HPDE6-E6E7 (cell line): ENCODE measurements around the gene BFSP1.

Experiments
- DNase-seq: peaks from one replicate; pipeline ENCODE4 v3.0.0; 2011; ENCODE audit warnings: missing footprints; ENCODE audit errors: extremely low spot score

Gene BFSP1

DNA sequence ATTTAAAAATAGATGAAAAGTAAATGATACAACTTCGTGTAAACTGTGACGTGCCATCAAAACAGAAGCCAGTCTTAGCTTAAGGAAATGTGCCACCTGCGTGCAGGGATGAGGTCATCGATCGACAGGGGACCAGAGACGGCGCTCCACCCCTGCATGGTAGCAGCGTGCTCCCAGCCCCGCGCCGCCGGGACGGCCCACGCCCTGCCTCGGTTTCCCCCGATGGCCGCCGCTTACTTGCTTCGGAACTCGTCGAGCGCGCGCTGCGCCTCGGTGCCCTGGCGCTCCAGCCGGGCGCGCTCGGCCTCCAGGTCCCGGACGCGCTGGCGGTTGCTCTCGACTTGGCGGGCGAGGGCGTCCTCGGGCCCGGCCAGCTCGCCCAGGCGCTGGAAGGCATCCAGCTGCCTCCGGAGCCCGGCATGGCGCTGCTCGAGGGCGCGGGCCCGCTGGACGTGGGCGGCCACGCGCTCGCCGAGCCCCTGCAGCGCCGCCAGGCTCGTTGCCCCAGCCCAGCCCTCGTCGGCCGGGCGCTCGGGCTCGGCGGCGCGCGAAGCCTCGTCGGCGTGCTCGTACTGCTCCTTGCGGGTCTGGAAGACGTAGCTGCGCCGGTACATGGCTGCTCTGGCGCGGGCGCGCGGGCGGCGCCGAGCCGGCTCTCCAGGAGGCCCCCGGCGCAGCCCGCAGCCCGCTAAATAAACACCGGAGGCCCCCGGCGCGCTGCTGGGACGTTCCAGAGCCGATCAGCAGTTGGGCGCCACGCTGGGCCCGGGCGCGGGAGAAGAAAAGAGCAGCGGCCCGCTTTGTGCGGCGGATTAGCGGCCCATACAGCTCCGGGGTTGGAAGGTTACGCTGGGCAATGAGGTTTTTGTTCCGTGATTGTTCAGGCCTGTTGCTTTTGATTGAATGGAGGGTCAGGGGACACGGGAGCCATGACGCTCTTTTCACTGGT is at the start of gene BFSP1:
Gene BFSP1, minus strand, starts transcription at position 664 of the 949 bp plus-strand sequence. Its CDS starts 50 bp downstream, at position 614.
- peak; percentile 57 for DNase-seq

DNA sequence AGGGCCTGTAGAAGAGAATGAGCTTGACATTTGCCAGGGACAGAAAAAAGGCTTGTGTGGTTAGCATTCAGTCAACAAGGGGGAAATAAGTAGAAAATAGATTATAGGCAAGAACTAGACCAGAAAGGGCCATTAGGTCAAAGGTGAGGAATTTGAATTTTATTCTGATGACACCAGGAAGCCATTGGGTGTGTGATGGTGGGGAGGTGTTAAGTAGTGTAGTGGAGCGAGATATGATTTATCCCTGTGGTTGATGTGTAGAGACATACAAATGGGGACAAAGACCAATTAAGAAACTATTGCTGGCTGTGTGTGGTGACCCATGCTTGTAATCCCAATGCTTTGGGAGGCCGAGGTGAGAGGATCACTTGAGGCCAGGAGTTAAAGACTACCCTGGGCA is 49.7 kb upstream of the BFSP1 start:
- no peak for DNase-seq

DNA sequence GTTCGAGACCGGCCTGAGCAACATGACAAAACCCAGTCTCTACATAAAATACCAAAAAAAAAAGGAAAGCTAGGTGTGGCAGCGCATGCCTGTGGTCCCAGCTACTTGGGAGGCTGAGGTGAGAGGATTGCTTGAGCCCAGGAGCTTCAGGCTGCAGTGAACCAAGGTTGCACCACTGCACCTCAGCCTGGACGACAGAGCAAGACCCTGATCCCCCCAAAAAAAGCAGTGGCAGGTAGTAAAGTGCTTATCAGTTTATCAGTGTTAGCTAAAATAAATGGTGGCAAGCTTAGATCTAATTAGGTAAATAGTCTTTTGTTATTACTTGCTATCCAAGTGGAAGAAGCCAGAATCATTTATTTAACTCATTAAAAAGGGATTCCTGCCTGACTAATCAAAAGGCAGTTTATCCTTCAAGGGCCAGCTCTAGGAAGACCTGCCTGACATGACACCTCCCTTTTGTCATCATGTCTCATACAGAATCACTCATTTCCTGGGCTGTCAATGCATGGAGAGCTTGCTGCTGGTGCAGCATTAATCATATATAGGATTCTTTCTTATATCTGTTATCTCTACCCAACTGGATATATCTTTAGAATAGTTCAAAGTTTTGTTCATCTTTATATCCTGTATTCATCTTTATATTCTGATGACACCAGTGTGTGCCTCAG is 48.3 kb upstream of the BFSP1 start:
- DNase-seq = peak; percentile 53

DNA sequence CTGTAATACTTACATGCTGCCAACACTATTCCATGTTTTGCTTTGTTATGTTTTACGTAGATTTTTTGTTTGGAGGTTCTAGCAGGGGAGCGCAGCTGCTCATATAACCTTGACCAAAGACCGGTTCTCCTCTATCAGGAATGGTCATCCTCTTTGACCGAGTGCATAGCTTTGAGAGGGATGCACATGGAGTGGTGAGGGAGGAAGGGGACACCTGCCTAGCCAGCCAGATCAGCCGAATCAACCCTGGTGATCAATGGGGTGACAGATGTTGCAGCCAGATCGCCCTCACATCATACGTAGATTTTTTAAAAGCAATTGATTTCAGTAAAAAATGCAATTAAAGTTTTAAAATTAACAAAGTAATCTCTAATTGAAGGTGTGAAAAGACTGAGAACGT is 45.0 kb upstream of the BFSP1 start:
- no peak for DNase-seq

DNA sequence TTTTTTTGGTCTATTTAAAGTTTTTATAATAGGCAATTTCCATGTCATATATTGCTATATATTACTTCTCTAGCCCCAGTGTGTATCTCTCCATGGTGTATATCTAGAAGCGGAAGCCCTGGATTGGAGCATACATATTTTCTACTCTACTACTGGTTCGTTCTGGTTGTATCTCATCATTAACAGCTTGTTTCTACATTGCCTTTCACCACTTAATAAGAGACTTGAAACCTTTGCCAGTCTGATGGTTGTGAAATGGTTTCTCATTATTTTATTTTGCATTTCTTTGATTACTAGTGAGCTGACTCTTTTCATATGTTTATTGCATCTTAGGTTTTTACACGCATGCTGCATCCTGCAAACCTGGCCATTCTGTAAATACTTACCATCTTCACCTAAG is 42.3 kb upstream of the BFSP1 start:
- no peak for DNase-seq

DNA sequence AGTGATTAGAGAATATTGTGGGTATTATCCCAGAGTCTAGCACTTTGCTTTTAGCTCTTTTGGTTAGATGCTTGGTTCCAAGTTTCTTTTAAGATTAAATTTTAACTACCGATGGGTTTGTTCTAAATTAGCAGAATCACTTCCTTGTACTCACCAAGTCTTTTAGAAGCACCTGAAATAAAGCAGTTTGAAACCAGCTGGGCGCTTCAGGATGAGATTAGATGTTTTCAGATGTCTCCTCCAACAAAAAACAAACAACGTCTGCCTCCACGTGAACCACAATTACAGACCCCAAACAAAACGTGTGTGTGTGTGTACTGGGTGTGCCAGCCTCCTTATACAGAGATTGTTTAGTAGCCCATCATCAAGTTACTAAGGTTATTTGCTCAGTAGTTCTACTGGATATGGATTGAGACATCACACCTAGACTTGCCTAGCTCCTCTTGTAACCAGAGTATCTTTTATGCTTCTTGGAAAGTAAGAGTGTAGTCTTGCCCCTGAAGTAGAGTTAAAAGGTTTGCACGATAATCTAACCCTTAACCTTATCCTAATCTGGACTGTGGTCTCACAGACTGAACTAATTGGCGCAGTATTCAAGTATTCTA is 41.0 kb upstream of the BFSP1 start:
- DNase-seq = no peak

DNA sequence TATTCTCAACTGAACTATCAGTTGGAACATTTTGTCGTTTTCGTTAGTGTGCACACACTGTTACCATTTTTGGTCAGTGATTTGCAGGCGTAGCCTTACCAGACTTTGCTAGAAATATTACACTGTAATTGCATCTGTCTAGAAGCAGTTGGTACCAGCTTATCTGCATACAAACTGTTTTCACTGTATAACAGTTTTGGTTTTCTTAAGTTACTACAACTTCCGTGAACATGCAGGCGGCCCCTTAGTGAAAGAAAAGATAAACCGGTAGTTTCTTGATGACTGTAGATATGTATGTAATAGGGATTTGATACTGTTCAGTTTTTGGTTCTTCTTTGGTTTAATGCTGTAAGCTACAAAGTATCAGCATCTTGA is 40.0 kb upstream of the BFSP1 start:
- no peak for DNase-seq

DNA sequence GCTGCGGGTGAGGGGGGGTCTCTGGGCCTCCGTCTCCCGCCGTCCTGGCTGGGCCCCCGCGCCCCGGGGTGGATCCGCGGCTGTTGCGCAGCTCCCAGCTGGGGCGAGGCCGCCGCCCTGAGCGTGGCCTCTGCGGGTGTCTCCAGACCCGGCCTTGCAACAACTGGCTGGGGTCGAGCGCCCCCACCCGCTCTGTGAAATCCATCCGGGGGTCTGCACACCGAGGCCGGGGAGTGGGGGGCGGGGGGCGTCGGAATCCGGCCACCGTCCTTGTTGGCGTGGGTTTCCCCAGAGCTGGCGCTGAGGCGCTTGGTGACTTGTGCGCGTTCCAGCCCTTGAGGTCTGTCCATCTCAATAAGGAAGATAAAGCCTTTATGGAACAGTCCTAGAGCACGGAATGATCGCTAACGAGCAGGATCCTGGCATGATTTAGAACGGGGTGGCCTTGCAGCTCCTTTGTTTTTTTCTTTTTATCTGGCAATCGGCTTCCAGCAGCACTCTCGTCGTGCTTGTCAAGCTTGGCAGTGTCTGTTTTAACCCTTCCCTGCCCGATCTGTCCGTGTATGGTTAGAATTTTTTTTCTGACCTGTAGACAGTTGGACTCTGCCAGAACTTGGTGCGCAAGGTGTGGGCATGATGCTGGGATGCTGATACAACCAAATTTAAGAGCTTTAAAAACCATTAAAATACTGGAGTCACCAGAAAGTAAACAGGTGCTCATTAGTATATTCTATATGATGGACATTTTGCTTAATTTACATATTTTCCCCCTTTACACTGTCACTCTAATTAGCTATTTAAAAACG is 39.4 kb upstream of the BFSP1 start:
- DNase-seq = no peak

DNA sequence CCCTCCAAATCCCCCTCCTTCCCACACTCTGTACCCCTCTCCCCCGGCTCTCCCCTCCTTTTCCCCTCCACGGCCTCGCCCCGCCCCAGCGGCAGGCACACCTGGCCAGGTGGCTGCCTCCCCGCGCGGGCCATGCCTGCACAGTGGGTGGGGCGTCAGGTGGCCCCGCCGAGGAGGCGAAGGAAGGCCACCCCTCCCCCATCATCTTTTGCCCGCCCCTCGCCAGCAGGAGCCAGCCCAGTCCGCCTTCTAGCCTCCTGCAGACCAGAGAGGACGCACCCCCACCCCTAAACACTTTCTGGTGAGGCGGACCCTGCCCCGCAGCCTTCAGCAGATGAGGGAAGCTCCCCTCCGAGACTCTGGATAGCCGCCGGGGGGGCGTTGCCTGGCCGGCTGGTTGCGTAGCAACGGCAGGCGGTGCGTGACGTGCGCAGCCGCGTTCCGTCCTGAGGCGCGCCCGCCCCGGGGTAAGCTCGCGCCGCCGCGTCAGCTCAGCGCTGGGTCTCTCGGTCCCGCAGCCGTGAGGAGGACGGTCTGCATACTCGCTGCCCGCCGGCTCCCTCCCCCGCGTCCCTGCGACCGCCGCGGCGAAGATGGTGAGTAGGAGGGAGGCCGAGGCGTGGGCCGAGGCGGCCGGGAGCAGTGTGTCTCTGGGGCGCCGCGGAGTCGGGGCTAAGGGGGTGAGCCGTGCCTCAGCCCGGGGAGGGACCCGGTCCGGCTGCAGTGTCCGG is 38.6 kb upstream of the BFSP1 start, which contains the start of gene DSTN:
Gene DSTN, plus strand, starts transcription at position 460 of the 731 bp plus-strand sequence. Its CDS starts 134 bp downstream, at position 594.
- DNase-seq = peak; percentile 95

DNA sequence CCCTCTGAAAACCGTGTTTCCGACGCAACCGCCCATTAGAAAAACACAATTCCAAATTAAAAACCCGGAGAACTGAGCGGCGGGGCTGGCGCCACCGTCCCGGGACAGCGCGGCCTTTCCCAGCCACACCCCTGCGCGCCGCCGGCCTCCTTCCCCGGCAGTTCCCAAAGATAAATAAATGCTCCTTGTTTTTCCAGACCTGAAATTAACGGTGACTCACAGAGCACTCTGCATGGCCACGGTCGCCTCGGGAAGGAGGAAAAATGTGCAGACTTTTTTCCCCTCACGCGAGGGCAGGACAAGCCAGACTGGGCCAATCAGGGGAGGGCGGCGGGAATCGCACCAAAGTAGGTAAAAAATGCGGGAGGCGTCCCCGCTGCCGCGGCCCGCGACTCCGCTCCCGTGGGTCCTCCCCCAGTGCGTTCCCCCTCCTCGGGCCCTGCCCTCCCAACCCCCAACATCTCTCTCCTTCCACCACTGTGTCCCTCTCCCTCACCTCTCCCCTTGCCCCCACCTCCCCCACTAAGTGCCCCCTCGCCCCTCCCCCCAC is 37.9 kb upstream of the BFSP1 start:
- peak; percentile 94 for DNase-seq

DNA sequence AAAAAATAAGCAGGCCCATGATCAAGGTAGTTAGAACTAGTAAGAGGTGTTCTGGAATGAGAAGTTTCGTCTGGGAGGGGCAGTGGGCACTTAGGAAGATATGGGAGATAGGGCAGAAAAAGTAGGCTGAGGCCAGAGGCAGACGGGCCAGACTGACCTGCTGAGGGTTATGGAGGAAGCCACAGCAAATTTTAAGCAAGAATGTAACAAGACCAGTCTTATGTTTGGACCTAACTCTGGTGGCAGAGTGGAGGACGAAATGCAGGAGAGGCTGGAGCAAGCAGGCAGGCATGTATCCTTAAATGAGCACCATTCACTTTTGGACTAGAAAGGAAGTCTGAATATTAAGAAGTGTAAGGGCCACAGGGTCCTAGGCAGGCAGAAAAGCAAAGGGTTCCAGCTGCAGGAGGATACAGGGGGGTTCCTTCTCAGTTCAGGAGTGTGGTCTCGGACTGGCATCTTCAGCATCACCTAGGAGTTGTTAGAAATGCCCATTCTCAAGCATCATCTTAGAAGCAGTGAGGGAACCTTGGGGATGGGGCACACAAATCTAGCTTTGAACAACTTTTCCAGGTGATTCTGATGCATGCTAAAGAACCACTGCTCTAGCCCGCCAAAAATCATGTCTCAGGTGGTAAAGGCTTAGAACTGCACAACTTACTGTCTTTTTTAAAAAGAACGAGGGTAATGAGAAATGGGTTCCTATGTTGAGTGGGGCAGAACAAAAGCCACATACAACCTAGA is 37.0 kb upstream of the BFSP1 start:
- no peak for DNase-seq

DNA sequence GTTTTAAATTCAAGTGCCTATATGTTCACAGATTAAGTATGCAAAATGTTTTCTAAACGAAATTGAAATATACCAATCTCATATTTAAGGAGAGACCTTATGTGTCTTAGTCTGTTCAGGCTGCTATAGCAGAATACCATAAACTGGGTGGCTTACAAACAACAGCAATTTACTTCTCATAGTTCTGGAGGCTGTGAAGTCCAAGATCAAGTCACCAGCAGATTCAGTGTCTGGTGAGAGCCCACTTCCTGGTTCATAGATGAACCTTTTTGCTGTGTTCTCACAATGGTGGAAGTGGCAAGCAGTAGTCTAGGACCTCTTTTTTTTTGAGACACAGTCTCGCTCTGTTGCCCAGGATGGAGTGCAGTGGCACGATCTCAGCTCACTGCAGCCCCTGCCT is 35.2 kb upstream of the BFSP1 start:
- no peak for DNase-seq

DNA sequence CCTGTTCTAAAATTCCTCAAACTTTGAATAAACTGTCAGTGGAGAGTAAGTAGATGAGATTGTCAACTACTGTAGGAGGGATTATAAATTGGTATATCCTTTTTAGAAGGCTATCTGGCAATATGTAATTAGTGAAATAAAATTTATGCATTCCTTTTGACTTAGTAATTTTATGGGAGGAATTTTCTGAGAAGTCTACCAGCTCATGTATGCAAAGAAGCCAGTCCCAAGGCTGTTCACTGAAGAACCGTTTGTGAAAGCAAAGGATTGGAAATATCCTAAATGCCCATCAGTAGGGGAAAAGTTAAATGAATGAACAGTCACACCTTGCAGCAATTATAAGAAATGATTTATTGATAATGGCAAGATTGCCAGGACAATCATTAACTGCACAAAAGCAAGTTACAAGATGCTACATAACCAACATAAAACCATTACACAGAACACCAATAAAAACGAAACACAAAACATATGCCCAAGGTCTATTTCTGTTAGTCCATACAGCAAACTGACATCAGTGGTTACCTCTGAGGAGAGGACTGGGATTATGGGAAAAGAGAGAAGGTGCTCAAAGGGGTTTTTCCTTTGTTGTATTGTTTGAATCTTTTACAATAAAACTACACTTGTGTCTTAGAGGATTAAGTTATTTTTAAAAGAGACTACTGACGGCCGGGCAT is 34.1 kb upstream of the BFSP1 start:
- DNase-seq = no peak

DNA sequence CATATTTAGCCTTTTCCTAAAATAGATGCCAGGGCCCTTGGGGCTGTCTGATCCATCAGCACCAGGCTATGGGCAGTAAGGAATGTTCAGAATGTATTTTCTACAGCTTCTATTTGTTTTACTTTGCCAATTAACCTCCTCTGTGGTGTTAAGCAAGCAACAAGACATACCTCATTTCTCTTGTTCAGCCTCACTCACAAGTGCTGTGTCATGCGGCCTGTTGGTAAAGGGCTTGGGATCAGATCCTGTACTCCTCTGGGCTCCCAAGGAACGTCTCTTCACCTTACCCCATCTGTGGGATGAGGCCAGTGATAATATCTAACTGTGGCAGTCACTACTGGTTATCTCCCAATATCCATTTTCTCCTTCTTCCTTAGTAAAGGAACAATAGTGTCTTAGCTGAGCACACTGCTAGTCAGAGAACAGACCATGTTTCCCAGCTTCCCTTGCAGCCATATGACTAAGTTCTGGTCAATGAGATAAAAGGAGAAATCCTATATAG is 31.7 kb upstream of the BFSP1 start:
- no peak for DNase-seq

DNA sequence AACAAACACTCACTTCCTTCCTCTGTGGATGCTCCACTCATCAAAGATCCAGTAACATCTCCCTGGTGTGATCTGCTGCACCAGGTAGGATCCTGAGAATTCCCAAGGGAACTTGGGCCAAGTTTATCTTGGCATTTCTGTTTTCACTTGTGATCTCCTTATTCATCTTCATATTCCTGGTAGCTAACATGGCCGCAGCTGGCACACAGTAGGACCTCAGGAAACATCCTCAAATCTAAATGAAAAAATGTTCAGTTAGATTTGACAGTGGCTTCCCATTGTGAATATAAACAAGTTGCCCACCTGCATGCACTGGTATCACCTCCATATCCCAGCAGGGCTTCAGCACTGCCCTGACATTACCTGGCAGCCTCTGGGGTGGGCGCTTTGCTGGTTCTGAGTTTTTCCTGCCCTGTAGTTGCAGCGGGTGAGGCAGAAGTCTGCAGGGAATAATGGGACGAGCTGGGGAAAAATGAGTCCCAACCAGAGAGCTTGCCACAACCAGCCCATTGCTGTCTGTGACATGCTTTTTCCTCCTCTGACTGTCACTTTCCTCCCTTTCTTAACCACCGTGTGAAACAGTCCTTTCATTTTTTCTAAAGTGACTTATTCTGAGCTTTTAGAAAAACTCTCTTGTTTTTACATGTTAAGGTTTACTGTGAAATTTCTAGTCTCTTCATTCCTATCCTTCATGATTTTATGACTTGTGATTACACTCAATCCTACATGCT is 29.3 kb upstream of the BFSP1 start:
- DNase-seq = no peak

DNA sequence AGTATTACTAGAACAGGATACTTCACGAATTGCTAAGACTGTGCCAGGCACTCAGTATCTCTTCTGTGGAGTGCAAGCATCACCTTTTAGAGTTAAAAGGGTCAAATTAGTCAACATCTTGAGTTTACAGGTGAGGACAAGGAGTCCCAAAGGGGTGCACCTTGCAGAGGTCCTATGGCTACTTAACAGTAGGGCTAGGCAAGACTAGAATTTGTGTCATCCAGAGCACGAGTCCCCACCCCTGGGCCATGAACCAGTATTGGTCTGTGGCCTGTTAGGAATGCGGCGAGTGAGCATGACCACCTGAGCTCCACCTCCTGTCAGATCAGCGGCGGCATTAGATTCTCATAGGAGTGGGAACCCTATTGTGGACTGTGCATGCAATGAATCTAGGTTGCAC is 28.2 kb upstream of the BFSP1 start:
- DNase-seq = no peak

DNA sequence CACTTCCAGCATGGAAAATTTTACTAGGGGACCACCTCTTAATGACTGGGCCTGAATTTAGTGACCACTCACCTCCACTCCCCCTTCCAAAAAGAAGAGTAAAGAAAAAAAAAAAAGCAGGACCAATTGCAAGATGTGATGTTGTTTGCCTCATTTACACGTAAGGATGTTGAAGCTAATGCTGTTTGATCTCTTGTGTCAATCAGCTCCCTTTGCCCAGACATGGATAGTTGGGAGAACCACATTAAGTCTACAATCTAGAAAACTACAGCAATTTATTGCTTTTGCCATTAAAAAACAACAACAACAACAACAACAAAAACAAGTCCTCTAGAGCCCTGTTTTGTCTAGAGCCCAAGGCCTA is 27.7 kb upstream of the BFSP1 start:
- DNase-seq = no peak

DNA sequence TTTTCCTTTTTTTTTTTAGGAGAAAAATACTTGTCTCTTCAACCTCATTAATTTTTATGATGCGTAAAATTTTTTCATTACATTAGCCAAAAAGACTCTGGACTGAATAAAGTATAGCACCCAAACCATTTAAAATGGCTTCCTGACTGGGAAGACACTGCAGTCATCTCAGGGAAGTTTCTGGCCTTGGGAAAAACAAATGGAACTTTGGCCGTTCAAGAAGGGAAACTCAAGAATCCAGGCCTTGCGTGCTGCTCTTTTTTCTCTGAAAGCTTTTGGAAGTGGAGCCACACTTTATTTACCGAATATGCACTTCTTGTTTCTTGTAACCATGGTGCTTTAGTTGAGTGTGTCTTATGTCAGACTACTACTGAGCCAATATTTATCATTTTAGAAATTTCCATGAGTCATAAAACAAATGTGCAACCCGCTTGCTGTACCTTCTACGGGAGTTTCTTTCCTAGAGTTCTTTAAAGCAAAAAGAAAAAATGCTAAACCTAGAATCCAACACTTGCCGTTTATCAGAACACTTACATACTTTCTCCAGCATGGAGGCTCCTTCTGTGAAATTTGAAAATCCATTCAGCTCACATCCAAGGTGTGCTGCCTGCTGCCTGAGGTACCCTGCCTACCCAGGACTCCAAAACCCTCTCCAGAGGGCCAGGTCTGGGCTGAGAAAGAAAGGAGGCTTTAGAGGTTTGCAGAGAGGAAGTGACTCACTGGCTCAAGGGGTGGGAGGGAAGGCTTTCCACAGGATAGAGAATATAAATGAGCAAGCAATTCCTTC is 27.2 kb upstream of the BFSP1 start:
- peak; percentile 93 for DNase-seq
